TTC549 (cell line): ENCODE measurements around the gene TMEM169.

Experiments used
- FAIRE-seq: peaks from 2 replicates; lab custom pipeline; 2012; peaks lifted over from hg19 to GRCh38; lab: Jason Lieb, UNC

Gene TMEM169

GRCh38 chr2:216081487-216082116 lies at the start of gene TMEM169, which contains the start of gene PECR:
Gene TMEM169 (plus strand): TSS chr2:216081919. CDS start chr2:216095964, 14,045 bp downstream.
Gene PECR (minus strand): TSS chr2:216081809. CDS start chr2:216081741, 68 bp downstream.
- FAIRE-seq: no peak

GRCh38 chr2:216031960-216032689 lies 49.6 kb upstream of the TMEM169 start:
- FAIRE-seq: no peak

- no peak for FAIRE-seq
These were observed 48.3 kb upstream of the TMEM169 start for GRCh38 chr2:216033403-216033802.

- peak; percentile 3 for FAIRE-seq
These were observed 47.7 kb upstream of the TMEM169 start for GRCh38 chr2:216034065-216034464.

GRCh38 chr2:216039918-216040317 lies 41.8 kb upstream of the TMEM169 start:
- no peak for FAIRE-seq

- no peak for FAIRE-seq
These were observed 40.3 kb upstream of the TMEM169 start for GRCh38 chr2:216041438-216041837.

GRCh38 chr2:216043949-216044348 lies 37.8 kb upstream of the TMEM169 start:
- FAIRE-seq: no peak

- FAIRE-seq: no peak
These were observed 36.7 kb upstream of the TMEM169 start for GRCh38 chr2:216044883-216045486.

GRCh38 chr2:216047397-216047796 lies 34.3 kb upstream of the TMEM169 start:
- FAIRE-seq: no peak

- no peak for FAIRE-seq
These were observed 32.3 kb upstream of the TMEM169 start for GRCh38 chr2:216049452-216049851.

GRCh38 chr2:216051350-216051749 lies 30.4 kb upstream of the TMEM169 start:
- no peak for FAIRE-seq

GRCh38 chr2:216052420-216052819 lies 29.3 kb upstream of the TMEM169 start:
- no peak for FAIRE-seq

GRCh38 chr2:216055680-216056079 lies 26.0 kb upstream of the TMEM169 start:
- no peak for FAIRE-seq

GRCh38 chr2:216056739-216057138 lies 25.0 kb upstream of the TMEM169 start:
- FAIRE-seq: no peak

GRCh38 chr2:216057688-216058193 lies 24.0 kb upstream of the TMEM169 start:
- FAIRE-seq: no peak

- no peak for FAIRE-seq
These were observed 22.4 kb upstream of the TMEM169 start for GRCh38 chr2:216059233-216059834.

GRCh38 chr2:216064014-216064630 lies 17.6 kb upstream of the TMEM169 start:
- peak; percentile 53 for FAIRE-seq

- FAIRE-seq: no peak
These were observed 17.1 kb upstream of the TMEM169 start for GRCh38 chr2:216064665-216065064.

GRCh38 chr2:216066230-216066629 lies 15.5 kb upstream of the TMEM169 start:
- no peak for FAIRE-seq

GRCh38 chr2:216069028-216069427 lies 12.7 kb upstream of the TMEM169 start:
- no peak for FAIRE-seq

- no peak for FAIRE-seq
These were observed 11.5 kb upstream of the TMEM169 start for GRCh38 chr2:216070195-216070594.
